Natural killer cell (primary cell): ENCODE results near the gene SMIM30. TPM values are rescaled to one million over a fixed set of nuclear protein-coding genes. Genes with fewer than 3 reads are reported as not detected.

Experiments used
- ATAC-seq, 3 donors: fragments of 150-1000 bp in 2 of 3; fragments of 200-7000 bp in 1 of 3; cut with Tn5 transposase; 1 replicate in 1 of 3; 2 replicates in 2 of 3; pipeline ENCODE4 v1.10.0; 2021; ENCODE audit warnings: mild to moderate bottlenecking in 2 of 3, moderate library complexity in 2 of 3
- DNase-seq, 2 donors: peaks; one replicate each; pipeline versions ENCODE4 v3.0.0 to v3.0.0-alpha.2; 2013 to 2021; ENCODE audit warnings: mixed read lengths in 1 of 2
- H3K27ac ChIP-seq: one replicate; pipeline ENCODE4 v1.5.1; 2013; ENCODE audit warnings: mild to moderate bottlenecking, low read length
- H3K27me3 ChIP-seq: one replicate; pipeline ENCODE4 v1.6.1; 2013; ENCODE audit warnings: low read length; ENCODE audit not compliant: control insufficient read depth, insufficient read depth
- H3K36me3 ChIP-seq: one replicate; pipeline ENCODE4 v1.6.1; 2013; ENCODE audit warnings: low read length; ENCODE audit not compliant: control insufficient read depth, insufficient read depth
- H3K4me1 ChIP-seq: one replicate; pipeline ENCODE4 v1.6.1; 2013; ENCODE audit warnings: low read length; ENCODE audit not compliant: control insufficient read depth, insufficient read depth
- H3K4me3 ChIP-seq: one replicate; pipeline ENCODE4 v1.5.1; 2013; ENCODE audit warnings: low read length
- H3K9me3 ChIP-seq: one replicate; pipeline ENCODE4 v1.6.1; 2013; ENCODE audit warnings: low read length; ENCODE audit not compliant: control insufficient read depth, insufficient read depth
- H3K27ac Mint-ChIP-seq, 2 donors: one replicate each; pipeline ENCODE4 v1.8.0; 2022; ENCODE audit warnings: mild to moderate bottlenecking in 2 of 2, mixed read lengths in 2 of 2, moderate library complexity in 1 of 2
- H3K27me3 Mint-ChIP-seq, 2 donors: one replicate each; pipeline ENCODE4 v1.8.0; 2022; ENCODE audit warnings: low read depth in 2 of 2, mixed read lengths in 2 of 2
- H3K36me3 Mint-ChIP-seq: one replicate; pipeline ENCODE4 v1.8.0; 2022; ENCODE audit warnings: mixed read lengths
- H3K4me1 Mint-ChIP-seq, 2 donors: one replicate each; pipeline ENCODE4 v1.8.0; 2022; ENCODE audit warnings: mixed read lengths in 2 of 2
- H3K4me3 Mint-ChIP-seq: one replicate; pipeline ENCODE4 v1.8.0; 2022; ENCODE audit warnings: mild to moderate bottlenecking, moderate library complexity, mixed read lengths
- H3K9me3 Mint-ChIP-seq, 2 donors: one replicate each; pipeline ENCODE4 v1.8.0; 2022; ENCODE audit warnings: mixed read lengths in 2 of 2
- CTCF ChIP-seq: fragments of 200-600 bp; IDR thresholded peaks from one replicate; pipeline ENCODE4 v1.8.0; 2022; ENCODE audit warnings: antibody characterized with exemption
- WGBS: methylation state at CpG from one replicate; pipeline ENCODE4 v1.1.7; 2013; ENCODE audit warnings: missing lambda C conversion rate; ENCODE audit not compliant: insufficient coverage; 5-methylcytosine and 5-hydroxymethylcytosine counted together
- intact Hi-C: fragments of 100-400 bp; cut with micrococcal nuclease; formaldehyde crosslinking; loops from one replicate; pipeline ENCODE4 v1.14.2; 2022
- total RNA-seq, 4 donors: library from RNA; stranded (reverse); fragments of 120-200 nt in 1 of 4; gene quantifications; one replicate each; pipeline versions ENCODE4 v1.2.3 to v1.2.4, GENCODE V29; 2013 to 2022

SMIM30 gene
- total RNA-seq, 3 donors from 2014 or later (not counting 1 experiment from before 2014, with no cell fraction given): 5.5 to 7.6 (median 6.6) TPM

- no peak overlapping the region for H3K4me3 Mint-ChIP-seq
- H3K27ac ChIP-seq: no peak overlapping the region
- intact Hi-C loops: no loop called here
These were observed 40.4 kb upstream of the SMIM30 start for GRCh38 chr7:113158756-113159155.

GRCh38 chr7:113154117-113154516 lies 35.8 kb upstream of the SMIM30 start:
- no peak overlapping the region for H3K4me3 ChIP-seq
- Mint-ChIP-seq H3K36me3 (no peaks in the 10 kb centered on the region), H3K4me3 (no peak overlapping the region), H3K9me3 (no peaks in the 10 kb centered on the region), H3K27ac (no peak overlapping the region), H3K4me1 (no peaks in the 10 kb centered on the region), H3K27me3 (peaks cover 0 to 2% of the 10 kb centered on the region in 2 donors)
- H3K27ac ChIP-seq: no peak overlapping the region
- no CpG with 5 or more reads among the region's 3 CpGs for WGBS
- no peaks in the 10 kb centered on the region for H3K4me1 ChIP-seq
- H3K36me3 ChIP-seq: no peaks in the 10 kb centered on the region
- no peak for TF ChIP-seq CTCF
- H3K27me3 ChIP-seq: no peaks in the 10 kb centered on the region
- intact Hi-C loops: no loop called here
- DNase-seq (no peak), ATAC-seq (no peak)
- H3K9me3 ChIP-seq: no peaks in the 10 kb centered on the region

More at GRCh38 chr7:113158756-113159155, 40.4 kb upstream of the SMIM30 start:
- H3K9me3 ChIP-seq: no peaks in the 10 kb centered on the region
- ATAC-seq (no peak), DNase-seq (no peak)
- H3K27me3 Mint-ChIP-seq: peaks cover 0 to 5% of the 10 kb centered on the region in 2 donors
- no peaks in the 10 kb centered on the region for H3K36me3 ChIP-seq
- no peak for TF ChIP-seq CTCF
- peaks cover 3% of the 10 kb centered on the region for H3K27me3 ChIP-seq
- no peak overlapping the region for H3K27ac Mint-ChIP-seq
- no peak overlapping the region for H3K4me3 ChIP-seq
- 58% methylated on average over 2 of the region's 2 CpGs for WGBS
- H3K4me1 Mint-ChIP-seq: no peaks in the 10 kb centered on the region
- H3K36me3 Mint-ChIP-seq: no peaks in the 10 kb centered on the region
- H3K4me1 ChIP-seq: no peaks in the 10 kb centered on the region
- no peaks in the 10 kb centered on the region for H3K9me3 Mint-ChIP-seq

GRCh38 chr7:113144817-113145216 lies 26.5 kb upstream of the SMIM30 start:
- no peak for TF ChIP-seq CTCF
- no peak for ATAC-seq
- H3K4me3 Mint-ChIP-seq: no peak overlapping the region
- Histone ChIP-seq H3K4me3 (no peak overlapping the region), H3K27ac (no peak overlapping the region), H3K9me3 (no peaks in the 10 kb centered on the region), H3K27me3 (no peaks in the 10 kb centered on the region), H3K4me1 (no peaks in the 10 kb centered on the region), H3K36me3 (no peaks in the 10 kb centered on the region)
- WGBS: no CpG with 5 or more reads among the region's 1 CpG
- peaks cover 0 to 3% of the 10 kb centered on the region in 2 donors for H3K9me3 Mint-ChIP-seq
- H3K27me3 Mint-ChIP-seq: peaks cover 5 to 13% of the 10 kb centered on the region in 2 donors
- intact Hi-C loops: no loop called here
- DNase-seq: no peak
- peaks cover 0 to 4% of the 10 kb centered on the region in 2 donors for H3K4me1 Mint-ChIP-seq
- H3K36me3 Mint-ChIP-seq: no peaks in the 10 kb centered on the region
- no peak overlapping the region for H3K27ac Mint-ChIP-seq
